DMS153 treated with DMSO at 0.1 percent for 48 hours (cell line): Measurements from ENCODE around the gene EGFL7.

Source experiments
- DNase-seq: peaks from one replicate; lab custom pipeline; 2025; ENCODE audit not compliant: unreplicated experiment; lab: John Stamatoyannopoulos, UW

The EGFL7 gene

DNA sequence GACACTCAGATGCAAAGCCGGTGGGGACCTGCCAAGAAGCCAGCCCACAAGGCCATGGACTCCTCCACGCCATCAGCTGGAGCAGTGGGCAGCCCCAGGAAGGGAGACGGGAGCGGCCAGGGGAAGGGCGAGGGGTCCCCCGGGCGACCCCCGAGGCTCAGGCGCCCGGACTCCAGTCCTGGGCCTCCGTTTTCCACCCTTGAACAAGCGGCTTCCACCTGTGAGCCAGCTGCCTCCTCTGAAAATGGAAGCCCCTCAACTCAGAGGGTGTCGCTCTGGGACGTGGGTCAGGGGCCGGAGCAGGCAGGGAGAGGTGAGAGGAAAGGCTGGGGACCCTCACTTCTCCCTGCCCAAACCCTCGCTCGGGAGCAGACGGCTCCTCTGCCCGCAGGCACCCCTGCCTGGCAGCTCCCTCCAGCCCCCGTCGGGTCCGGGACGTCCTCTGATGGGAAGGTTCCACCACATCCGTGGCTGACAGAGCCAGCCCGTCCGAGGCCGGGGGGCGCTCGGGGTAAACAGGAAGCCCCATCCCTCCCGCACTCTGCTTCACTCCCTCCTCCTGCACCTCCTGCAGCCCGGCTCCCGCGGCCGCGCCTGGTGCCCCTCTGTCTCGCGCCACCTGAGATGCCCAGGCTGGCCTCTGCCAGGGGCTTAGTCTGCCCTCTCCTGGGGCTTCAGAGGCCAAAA lies 3.7 kb upstream of the EGFL7 start:
- no peak for DNase-seq

DNA sequence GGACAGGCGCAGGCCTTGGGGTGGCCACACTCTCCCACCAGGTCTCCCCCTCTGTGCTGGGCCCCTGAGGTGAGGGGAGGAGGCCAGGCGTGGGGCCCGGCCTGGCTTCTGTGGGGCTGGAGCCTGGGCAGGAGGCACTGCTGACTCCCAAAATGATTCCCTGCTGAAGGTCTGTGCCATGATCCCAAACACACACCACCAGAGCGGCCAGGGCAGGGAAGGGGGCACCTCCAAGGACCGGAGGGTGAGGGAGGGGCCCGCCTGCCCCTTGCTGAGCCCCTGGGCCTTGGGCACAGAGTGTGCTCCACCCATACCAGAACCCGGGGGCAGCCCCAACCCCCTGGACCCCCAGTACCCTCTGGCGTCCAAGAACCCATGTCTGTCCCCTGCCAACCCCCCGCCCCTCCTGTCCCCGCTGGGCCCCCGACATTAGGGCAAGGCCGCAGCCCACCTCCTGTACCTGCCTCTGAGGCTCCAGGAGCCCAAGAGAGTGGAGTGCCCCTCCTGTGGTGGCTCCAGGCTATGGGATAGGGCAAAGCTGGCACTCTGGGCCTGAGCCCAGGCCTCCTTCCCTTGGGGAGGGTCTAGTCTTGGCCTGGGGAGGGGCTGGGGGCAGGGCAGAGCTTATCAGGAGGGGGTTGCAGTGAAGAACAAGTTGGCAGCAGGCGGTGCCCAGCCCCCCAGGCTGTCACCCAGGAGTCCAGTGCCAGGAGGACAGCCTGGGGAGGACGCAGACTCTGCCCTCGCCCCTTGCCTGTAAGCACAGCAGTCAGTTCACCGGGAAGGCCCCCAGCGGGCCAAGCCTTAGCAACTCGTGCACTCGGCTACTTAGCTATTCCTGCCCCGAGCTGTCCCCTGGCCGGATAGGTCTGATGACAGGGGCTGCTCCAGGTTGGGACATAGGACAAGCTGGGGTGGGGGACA lies 2.6 kb upstream of the EGFL7 start:
- no peak for DNase-seq

DNA sequence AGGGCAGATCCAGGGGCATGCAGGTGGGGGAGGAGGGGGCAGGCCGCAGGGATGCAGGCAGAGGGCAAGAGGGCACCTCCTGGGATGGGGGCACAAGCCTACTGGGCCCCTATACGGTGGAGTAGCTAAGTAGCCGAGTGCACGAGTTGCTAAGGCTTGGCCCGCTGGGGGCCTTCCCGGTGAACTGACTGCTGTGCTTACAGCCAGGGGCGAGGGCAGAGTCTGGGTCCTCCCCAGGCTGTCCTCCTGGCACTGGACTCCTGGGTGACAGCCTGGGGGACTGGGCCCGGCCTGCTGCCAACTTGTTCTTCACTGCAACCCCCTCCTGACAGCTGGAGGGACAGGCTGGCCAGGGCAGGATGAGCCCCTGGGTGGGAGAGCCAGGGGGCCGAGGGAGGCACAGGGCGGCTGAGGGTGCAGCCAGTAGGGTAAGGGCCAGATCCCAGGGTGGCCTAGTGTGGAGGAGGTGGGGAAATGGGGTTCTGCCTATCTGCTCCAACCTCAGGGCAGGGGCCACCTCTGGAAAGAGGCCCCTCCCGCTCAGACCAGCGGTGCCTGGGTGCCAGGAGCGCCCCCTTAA lies 1.7 kb upstream of the EGFL7 start:
- DNase-seq, result no peak

DNA sequence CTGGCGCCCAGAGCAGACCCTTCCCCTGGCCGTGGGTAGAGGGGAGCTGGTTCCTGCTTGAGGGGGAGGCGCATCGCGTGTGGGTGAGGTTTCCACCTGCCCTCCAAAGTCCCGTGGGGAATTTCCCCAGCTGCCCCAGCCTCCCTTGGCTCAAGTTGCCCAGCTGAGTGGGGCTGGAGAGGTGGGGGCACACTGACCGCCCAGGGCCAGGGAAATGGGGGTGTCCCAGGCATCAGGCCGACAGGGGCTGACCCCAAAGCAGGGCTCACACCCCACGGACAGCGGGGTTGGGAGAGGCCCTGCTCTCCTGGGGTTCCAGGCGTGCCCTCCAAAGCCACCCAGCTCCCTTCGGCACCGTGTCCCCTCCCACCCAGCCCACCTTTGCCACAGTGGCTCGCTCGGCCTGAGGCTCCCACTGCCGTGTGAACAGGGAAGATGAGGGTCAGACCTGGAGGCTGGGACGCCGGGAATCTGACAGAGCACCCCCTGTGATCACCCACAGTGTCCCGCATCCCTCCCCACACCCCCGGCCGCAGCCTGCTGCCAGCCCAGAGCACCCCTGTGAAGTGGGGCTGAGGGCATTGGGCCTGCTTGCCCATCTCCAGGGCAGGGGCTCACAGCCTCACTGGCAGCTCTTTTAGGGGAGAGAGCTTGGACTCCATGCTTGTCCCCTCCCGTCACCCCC lies 933 bp upstream of the EGFL7 start:
- no peak for DNase-seq

DNA sequence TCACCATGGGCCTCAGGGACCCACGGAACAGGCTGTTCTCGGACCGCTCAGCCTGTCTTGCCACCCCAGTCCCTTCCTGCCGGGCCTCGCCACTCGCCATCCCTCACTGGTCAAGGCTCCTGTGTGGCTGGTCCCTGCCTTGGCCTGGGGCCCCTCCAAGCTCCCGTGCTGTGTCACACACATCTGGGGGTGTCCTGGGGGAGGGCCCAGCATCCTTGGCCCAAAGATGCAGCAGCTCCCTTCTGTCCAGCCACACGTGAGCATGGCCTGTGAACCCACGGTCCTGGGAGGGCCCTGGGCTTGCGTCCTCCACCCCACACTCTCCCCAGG lies 425 bp upstream of the EGFL7 start:
- no peak for DNase-seq

DNA sequence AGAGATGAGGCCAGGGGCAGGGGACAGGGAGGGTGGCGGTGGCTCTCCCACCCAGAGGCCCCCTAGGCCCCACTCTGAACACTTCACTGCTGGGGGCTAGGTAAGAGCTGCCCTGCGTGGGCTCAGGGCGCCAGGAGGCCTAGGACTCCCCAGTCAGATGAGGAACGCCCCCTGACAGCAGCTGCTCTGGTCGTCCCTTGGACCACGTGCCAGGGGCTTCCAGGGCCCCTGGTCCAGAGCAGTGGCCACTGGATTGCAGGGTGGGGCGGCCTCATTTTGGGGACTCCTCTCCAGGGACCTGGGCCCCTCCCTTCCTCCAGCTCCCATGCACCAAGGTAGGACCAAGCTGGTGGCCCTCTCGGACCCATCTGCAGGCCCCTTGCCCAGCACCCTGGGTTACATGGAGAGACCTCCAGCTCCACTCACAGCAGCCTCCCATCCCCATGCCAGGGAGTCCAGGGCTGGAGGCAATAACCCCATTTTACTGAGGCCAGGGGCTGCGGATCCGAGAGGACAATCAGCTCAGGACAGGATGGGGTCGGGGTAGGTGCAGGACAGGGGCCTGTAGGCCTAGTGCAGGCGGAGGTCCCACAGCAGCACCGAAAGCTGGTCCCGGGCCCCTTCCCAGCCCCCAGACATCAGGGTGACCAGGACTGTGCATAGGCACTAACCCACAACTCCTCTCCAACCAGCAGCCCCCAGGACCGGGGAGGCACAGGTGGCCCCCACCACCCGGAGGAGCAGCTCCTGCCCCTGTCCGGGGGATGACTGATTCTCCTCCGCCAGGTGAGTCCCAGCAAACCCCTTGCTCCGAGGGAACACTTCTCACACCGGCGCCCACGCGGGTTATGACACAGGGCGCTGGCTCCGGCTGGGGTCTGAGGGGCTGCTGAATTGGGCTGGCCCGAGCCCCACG lies 1.5 kb downstream of the EGFL7 start:
- no peak for DNase-seq

DNA sequence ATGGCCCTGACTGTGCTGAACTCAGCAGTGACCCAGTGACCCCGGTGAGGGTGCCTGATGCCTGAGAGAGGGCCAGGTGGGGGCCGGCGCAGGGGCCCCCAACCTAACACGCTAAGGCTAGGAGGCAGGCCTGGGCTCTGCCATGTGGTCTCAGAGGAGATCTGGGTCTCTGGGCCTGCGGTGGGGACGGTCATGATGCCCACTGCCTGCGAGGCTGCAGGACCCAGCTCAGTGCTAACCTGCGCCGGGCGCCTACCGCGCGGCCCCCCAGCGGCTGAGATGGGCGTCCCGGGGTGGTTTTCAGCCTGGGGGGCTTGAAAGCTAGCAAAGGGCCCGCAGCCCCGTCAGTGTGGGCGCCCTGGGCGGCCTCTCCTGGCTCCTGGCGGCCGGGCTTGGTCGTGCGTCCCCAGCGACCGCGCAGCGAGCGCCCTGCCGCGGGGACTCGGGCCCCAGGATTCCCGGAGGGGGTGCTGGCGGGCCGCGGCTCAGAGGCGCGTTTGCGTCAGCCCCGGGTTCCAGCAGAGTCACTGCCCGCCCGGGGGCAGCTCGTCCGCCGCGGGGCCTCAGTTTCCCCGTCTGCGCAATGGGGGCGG lies 2.5 kb downstream of the EGFL7 start:
- DNase-seq, result no peak

DNA sequence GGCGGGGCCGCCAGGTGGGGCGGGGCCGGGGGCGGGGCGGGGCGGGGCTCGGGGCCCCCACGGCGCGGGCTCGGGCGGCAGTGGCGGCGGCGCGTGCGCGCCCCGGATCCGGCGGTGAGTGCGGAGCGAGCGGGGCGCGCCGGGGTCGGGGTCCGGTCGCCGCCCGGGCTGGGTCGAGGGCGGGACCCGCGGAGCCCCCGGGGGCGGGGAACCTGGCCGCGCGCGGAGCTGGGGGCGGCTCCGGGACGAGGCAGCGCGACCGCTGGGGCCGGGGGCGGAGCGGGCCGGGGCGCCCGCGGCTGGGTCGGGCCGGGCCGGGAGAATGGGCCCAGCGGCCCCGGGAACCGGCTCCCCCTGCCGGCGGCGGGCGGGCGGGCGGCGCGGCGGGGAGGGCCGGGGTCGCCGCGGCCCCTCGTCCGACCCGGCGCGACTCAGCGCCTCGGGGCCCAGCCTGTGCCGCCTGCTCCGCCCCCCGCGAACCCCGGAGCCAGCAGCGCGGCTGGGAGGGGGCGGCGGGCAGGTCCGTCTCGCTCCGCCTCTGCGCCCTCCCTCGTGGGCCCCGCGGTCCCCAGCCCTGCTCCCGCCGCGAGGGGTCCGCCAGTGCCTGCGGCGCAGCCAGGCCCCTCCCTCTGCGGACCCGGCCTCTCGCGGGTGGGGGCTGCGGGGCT lies 3.1 kb downstream of the EGFL7 start:
- no peak for DNase-seq

DNA sequence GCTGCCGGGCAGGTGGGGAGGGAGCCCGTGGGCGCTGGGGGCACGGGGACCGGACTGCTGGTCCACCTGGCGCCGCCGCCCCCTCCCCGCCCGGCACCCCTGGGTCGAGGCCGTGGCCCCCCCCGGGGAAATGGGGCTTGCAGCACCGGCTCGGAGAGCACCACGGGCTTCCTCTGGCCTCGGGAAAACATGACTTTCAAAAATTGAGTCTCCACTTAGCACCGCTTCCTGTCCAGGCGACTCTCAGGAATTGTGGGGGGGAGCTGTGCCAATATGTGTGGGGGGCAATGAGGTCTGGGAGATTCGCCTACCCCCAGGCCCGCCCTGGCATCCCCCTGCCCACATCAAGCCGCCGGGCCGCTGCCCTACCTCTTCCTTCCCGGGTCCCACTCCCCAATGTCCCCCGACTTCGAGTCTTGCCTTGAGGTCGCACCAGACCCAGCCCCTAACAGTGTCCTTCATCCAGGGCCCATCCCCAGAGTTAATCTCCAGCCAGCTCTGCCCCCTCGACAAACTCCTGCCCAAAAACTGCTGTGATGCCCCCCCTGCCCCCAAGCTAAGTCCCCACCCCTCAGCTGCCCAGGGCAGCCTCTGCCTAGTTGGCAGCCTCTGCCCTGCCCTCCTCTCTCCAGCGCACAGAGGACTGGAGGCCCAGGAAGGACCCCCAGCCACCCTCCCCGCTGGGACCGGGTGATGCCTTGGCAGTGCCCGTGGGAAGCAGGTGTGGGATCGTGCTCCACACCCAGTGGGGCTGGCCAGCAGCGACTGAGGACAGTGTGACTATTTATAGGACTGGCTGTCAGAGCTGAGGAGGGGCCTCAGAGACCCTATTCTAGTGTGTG lies 3.9 kb downstream of the EGFL7 start:
- DNase-seq, result no peak

DNA sequence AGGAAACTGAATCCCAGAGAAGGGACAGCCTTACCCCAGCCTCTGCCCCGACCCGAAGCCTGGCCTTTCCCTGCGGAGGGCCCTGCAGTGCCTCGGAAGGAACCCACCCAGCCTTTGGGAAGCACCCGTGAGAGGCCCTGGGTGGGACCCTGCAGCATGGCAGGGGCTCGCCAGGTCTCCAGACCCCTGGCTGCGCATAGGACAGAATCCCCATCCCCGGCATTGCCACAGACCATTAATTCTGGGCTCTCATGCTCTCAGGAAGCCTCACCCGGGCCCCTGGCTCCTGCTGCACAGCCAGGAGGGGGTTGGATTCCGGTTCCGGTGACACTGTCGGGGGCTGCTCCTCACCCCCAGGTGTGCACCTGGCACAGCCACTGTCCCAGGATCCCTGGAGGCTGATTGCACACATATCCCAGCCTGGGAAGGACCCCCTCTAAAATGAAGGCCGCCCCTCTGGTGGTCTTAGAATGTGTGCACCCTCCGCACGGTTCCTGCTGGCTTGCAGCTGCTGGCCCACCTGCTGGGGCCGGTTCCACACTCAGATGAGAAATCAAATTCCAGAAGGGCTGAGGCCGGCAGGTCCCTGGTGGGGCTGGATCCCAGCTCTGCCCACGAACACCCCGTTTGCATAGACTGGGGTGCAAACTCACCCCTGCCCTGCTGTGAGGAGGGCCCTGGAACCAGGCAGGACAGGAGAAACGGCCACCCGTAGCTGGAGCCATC lies 4.7 kb downstream of the EGFL7 start:
- no peak for DNase-seq

DNA sequence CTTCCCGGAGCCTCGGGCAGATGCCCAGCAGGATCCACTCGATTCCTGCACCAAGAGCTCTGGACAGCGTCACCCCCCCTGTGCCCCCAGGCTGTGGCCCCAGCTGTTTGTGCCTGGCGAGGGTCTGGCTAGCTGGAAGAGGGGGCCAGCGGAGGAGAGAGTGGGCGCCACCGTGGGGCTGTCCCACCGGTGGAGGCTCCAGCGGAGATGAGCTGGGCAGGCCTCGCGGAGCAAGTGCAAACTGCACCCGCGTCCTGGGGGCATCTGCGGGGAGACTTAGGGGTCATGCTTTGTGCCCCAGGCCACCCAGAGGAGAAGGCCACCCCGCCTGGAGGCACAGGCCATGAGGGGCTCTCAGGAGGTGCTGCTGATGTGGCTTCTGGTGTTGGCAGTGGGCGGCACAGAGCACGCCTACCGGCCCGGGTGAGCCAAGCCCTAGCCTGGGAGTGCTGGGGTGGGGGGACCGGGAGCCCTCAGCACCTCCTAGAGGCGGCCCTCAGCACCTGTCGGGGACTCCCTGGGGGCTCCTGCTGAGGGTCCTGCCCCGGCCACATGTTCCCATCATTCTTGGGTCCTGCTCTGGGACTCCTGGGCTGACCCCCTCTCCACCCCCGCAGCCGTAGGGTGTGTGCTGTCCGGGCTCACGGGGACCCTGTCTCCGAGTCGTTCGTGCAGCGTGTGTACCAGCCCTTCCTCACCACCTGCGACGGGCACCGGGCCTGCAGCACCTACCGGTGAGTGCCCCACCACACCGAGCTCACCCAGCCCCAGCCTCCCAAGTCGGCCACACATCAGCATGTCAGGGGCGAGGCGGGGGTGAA lies 5.4 kb downstream of the EGFL7 start:
- no peak for DNase-seq

DNA sequence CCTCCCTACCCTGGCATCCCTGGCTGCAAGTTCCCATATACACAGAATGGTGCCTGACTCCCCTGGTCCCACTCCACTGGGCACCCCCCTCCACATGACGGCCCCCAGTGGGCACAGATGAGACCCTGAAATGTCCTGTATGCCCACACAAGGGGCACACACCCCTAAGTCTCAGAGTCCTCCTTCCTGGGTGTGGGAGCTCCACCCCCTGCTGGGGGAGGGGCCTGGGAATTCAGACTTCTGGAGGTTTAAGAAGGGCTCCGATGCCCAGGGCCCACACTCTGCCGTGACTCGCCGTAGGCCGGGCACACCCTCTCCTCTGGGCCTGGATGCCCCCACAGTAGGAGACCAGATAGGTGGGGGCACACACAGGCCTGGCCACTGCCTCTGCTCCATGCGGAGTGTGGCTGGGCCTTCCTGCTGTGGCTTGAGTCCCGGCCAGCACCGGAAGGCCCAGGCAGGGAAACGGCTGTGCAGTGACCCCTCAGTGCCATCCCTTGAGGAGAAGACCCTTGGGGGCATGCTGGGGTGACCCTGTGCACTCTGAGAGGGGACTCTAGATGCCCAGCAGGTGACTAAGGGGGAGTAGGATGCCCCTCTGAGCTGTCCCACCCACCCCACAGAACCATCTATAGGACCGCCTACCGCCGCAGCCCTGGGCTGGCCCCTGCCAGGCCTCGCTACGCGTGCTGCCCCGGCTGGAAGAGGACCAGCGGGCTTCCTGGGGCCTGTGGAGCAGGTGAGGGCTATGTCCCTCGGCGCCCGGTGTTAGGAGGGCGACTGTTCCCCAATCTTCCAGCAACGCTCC lies 6.5 kb downstream of the EGFL7 start:
- no peak for DNase-seq

DNA sequence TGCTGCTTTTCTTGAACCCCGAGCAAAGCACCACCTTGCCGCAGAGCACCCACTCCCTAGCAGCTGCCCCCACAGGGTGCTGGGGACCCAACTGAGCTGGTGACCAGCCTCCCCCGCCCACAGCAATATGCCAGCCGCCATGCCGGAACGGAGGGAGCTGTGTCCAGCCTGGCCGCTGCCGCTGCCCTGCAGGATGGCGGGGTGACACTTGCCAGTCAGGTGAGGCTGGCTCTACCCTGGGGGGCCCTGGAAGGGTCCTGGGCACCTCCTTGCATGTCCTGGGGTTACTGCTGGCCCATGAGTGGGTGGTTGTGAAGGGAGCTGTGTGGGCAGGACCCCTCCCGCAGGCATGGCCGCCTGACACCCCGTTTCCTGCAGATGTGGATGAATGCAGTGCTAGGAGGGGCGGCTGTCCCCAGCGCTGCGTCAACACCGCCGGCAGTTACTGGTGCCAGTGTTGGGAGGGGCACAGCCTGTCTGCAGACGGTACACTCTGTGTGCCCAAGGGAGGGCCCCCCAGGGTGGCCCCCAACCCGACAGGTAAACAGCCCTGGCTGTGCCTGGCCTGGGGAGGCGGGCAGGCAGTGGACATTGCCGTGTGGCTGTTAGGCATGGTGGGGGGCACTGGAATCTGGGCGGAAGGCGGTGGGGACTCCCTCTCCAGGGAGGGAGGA lies 7.2 kb downstream of the EGFL7 start:
- no peak for DNase-seq

DNA sequence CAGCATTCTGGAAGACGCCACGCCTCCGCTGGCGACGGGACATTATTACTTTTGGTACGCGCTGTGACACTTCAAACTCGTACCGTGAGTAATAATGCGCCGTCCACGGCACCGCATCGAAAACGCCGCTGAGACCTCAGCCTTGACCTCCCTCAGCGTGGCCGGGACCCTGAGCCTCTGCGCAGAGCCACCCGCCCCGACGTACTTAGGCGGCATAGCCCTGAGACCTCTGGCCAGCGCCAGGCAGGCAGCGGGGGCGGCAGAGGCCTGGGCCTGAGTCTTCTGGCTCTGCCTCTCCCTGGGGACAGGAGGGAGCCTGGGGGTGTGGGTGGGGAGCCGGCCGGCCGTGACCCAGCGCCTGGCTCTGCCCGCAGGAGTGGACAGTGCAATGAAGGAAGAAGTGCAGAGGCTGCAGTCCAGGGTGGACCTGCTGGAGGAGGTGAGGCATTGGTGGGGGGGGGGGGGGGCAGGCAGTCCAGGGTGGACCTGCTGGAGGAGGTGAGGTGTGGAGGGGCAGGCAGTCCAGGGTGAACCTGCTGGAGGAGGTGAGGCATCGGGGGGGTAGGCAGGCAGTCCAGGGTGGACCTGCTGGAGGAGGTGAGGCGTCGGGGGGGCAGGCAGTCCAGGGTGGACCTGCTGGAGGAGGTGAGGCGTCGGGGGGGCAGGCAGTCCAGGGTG lies 8.0 kb downstream of the EGFL7 start:
- no peak for DNase-seq

DNA sequence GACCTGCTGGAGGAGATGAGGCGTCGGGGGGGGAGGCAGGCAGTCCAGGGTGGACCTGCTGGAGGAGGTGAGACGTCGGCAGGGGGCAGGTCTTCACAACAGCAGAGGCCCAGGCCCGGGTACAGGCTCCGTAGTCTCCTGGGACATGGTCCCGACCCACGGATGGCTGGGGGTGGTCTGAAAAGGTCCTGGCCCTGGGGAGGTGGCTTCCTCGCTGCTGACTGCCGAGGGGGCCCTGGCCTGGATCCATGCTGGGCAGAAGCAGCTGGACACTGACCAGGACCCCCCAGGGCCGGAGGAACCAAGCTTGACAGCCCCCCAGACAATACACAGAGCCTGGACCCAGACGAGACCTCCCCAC lies 8.5 kb downstream of the EGFL7 start:
- no peak for DNase-seq
